Coronary artery (tissue), 2 donors: ENCODE results near the gene PARG.
"Not testable (repeated sequence)": the region's sequence is repeated elsewhere in the genome, so short reads cannot be mapped to it uniquely, and the experiment has no call there.

Experiments used
- DNase-seq: peaks from one replicate; pipeline ENCODE4 v3.0.0-alpha.2; 2017; ENCODE audit warnings: low spot score
- H3K27ac ChIP-seq, 2 donors: fragments of 200-600 bp; sonication (generic); one replicate each; pipeline ENCODE4 v1.5.1; 2016 to 2019
- H3K4me3 ChIP-seq: fragments of 200-600 bp; sonication (generic); 2 replicates; pipeline ENCODE4 v1.5.1; 2016; ENCODE audit warnings: mild to moderate bottlenecking, moderate library complexity
- CTCF ChIP-seq: fragments of 200-600 bp; sonication (generic); IDR thresholded peaks from one replicate; pipeline ENCODE4 v1.5.1; 2019; ENCODE audit warnings: antibody characterized with exemption

The PARG gene

GRCh38 chr10:49776851-49777250, 165.0 kb downstream of the PARG start:
- H3K4me3 ChIP-seq, result no peak overlapping the region
- no peak for TF ChIP-seq CTCF
- no peak overlapping the region for H3K27ac ChIP-seq
- DNase-seq, result no peak

GRCh38 chr10:49775014-49775413, 166.8 kb downstream of the PARG start:
- TF ChIP-seq CTCF, result no peak
- no peak for DNase-seq
- Histone ChIP-seq H3K27ac (no peak overlapping the region), H3K4me3 (no peak overlapping the region)

- not testable (repeated sequence) for H3K27ac ChIP-seq, DNase-seq, H3K4me3 ChIP-seq
Observed at GRCh38 chr10:49772944-49773343, 168.9 kb downstream of the PARG start.

GRCh38 chr10:49771046-49771445, 170.8 kb downstream of the PARG start:
- not testable (repeated sequence) for DNase-seq

GRCh38 chr10:49769692-49770091, 172.1 kb downstream of the PARG start:
- no peak for DNase-seq
- Histone ChIP-seq H3K27ac (no peak overlapping the region), H3K4me3 (no peak overlapping the region)
- TF ChIP-seq CTCF, result no peak

More at GRCh38 chr10:49771046-49771445, 170.8 kb downstream of the PARG start:
- not testable (repeated sequence) for H3K27ac ChIP-seq, H3K4me3 ChIP-seq

- TF ChIP-seq CTCF, result no peak
- DNase-seq, result no peak
- no peak overlapping the region for H3K4me3 ChIP-seq
- no peak overlapping the region for H3K27ac ChIP-seq
Observed at GRCh38 chr10:49768731-49769130, 173.1 kb downstream of the PARG start.

- no peak for DNase-seq
- no peak for TF ChIP-seq CTCF
- Histone ChIP-seq H3K4me3 (no peak overlapping the region), H3K27ac (no peak overlapping the region)
Observed at GRCh38 chr10:49768329-49768728, 173.5 kb downstream of the PARG start.
